ENCODE data around the gene UBE2E3.

Gene UBE2E3

DNA sequence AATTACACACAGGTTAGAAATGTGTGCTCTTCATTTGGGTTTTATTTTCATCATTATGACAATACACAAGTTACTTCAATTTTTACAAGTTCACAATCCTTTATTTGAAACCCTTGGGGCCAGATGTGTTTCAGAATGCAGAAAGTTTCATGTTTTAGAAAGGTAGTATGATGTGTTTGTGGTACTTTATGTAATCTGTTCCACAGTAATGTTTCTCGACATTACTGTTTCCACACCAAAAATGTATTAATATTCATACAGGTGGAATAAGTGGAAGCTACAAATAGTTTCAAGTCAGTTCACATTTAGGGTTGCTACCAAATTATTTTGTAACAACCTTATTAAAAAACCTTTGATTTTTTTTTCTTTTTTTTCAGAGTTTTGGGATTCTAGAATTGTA lies 10.4 kb downstream of the UBE2E3 start:
- Mint-ChIP-seq H3K27me3 (ENCODE audit: low read depth) (no peaks in the 10 kb centered on the region), H3K4me3 (no peak overlapping the region), H3K27ac (no peak overlapping the region), H3K36me3 (ENCODE audit: low read depth) (peaks cover 10% of the 10 kb centered on the region), H3K4me1 (ENCODE audit: low read depth) (peaks cover 15% of the 10 kb centered on the region), H3K9me3 (no peaks in the 10 kb centered on the region)

DNA sequence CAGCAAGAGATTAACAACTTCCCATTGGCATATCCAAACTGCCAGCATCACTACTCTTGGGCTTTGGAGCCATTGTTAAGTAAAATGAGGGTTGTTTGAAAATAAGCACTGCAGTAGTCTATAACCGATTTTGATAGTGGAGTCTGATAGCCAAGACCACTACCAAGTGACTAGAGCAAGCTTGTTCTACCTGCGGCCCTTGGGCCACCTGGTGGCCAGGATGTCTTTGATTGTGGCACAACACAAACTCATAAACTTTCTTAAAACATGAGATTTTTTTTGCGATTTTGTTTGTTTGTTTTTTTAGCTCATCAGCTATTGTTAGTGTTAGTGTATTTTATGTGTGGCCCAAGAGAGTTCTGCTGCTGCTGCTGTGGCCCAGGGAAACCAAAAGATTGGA lies 11.0 kb downstream of the UBE2E3 start:
- Mint-ChIP-seq H3K27ac (no peak overlapping the region), H3K4me3 (no peak overlapping the region), H3K36me3 (ENCODE audit: low read depth) (peaks cover 10% of the 10 kb centered on the region), H3K4me1 (ENCODE audit: low read depth) (peaks cover 10% of the 10 kb centered on the region), H3K9me3 (no peaks in the 10 kb centered on the region), H3K27me3 (ENCODE audit: low read depth) (no peaks in the 10 kb centered on the region)

DNA sequence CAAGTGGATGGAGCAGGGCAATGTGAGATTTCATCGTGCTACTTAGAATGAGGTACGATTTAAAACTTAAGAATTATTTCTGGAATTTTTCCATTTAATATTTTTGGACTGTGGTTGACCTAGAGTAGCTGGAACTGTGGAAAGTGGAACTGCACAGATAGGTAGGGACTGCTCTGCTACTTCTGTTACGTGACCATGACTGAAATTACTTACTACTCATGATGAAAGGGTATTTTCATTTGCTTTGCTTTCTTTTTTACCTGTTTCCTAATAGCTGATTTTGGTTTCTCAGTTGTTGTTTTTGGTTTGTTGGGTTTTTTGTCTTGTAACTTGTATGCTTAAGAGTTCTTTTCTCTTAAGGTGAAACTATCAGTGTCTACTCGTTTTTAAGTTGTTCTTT lies 11.4 kb downstream of the UBE2E3 start:
- Mint-ChIP-seq H3K4me1 (ENCODE audit: low read depth) (peaks cover 11% of the 10 kb centered on the region), H3K9me3 (no peaks in the 10 kb centered on the region), H3K27ac (no peak overlapping the region), H3K4me3 (no peak overlapping the region), H3K27me3 (ENCODE audit: low read depth) (no peaks in the 10 kb centered on the region), H3K36me3 (ENCODE audit: low read depth) (peaks cover 10% of the 10 kb centered on the region)

DNA sequence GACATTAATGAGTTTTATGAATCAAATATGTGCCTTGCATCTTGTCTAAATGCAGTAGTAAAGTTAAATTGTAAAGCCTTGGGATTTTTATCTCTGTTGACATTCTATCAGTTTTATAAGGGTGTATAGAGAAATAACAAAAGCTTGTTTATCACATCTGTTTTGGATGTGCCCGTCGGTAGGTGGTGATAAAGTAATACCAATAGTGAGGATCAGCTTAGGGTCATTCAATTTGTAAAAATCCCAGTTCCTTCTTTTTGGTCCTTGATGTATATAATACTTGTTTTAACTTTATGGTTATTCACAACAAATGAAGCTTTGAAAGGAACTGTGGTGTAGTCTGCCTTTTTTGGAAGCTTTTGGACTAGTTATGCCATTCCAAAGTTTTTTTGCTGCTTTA lies 12.6 kb downstream of the UBE2E3 start:
- peaks cover 10% of the 10 kb centered on the region for H3K36me3 Mint-ChIP-seq (ENCODE audit: low read depth)
- no peak overlapping the region for H3K4me3 Mint-ChIP-seq
- no peaks in the 10 kb centered on the region for H3K9me3 Mint-ChIP-seq
- H3K4me1 Mint-ChIP-seq (ENCODE audit: low read depth), result peaks cover 14% of the 10 kb centered on the region
- no peaks in the 10 kb centered on the region for H3K27me3 Mint-ChIP-seq (ENCODE audit: low read depth)
- no peak overlapping the region for H3K27ac Mint-ChIP-seq

DNA sequence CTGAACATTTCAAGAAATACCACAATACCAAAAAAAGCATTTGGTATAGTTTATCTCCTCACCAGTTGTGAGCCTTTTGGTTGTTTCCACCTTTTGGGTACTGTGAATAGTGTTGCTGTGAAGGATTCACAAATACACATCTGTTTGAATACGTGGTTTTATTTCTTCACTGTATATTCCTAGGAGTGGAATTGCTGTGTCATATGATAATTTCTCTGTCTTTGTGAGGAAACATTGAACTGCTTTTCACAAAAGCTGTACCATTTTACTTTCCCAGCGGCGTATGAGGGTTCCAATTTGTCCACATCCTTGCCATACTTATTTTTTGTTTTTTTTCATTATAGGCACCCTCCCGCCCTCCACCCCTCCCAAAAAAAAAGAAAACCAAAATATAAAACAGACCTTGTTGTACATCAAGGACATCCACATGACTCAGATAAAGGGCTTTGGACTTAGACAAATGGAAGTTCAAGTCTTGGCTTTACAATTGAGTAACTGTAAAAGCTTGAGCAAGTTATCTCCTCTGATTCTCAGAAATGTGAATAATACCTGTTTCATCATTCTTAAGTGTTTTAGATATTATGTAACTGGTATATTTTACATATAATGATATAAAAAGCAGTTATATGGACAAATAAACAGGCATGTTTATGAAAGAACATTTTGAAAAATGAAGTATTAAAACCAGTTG lies 19.0 kb downstream of the UBE2E3 start:
- Mint-ChIP-seq H3K27me3 (ENCODE audit: low read depth) (no peaks in the 10 kb centered on the region), H3K4me1 (ENCODE audit: low read depth) (peaks cover 8% of the 10 kb centered on the region), H3K36me3 (ENCODE audit: low read depth) (peaks cover 4% of the 10 kb centered on the region), H3K27ac (no peak overlapping the region), H3K4me3 (no peak overlapping the region), H3K9me3 (no peaks in the 10 kb centered on the region)

DNA sequence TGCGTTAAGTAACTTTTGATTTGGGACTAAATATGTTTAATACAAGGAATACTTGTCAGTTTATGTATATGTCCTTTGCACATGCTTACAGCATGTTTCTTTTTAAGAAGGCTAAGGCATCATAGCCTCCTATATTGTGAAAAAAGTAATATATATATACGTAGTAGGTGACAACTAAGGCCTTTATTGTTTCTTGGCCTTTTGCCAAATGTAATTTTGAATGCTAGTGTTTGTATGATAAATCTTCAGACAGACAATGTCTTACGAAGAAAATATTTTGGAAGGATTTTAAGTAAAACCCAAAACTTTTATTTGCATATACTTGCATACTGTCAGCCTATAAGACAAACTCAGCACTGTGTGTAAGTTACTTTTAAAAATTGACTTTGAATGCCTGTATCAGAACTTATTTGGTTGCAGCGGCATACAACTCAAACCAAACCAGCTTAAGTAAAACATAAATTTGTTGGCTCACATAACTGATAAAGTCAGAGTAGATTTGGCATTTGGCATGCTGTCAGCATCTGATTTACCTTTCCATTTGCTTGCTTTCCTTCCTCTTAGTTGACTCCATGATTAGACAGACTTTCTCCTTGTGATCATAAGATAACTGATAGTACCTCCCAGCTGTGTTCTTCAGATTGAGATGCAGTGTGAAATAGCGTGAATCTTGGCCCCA lies 24.4 kb downstream of the UBE2E3 start:
- Mint-ChIP-seq H3K9me3 (no peaks in the 10 kb centered on the region), H3K27me3 (ENCODE audit: low read depth) (no peaks in the 10 kb centered on the region), H3K4me3 (no peak overlapping the region), H3K36me3 (ENCODE audit: low read depth) (peaks cover 3% of the 10 kb centered on the region), H3K4me1 (ENCODE audit: low read depth) (peaks cover 3% of the 10 kb centered on the region), H3K27ac (no peak overlapping the region)

DNA sequence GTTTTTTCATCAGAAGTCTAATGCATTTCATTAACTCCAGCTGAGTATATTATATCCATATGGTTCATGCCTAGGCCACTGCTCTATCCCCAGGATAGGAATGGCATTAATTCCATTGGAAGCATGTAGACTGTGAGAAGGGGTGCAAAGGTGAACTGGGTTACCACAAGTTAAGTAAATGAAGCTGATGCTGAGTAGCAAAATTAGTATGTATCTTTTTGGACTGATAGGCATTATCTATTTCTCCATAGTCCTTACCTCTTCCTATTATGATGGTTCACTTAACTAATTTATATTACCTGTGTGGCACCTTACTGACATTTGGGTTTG lies 24.9 kb downstream of the UBE2E3 start:
- H3K4me3 Mint-ChIP-seq, result no peak overlapping the region
- no peaks in the 10 kb centered on the region for H3K27me3 Mint-ChIP-seq (ENCODE audit: low read depth)
- no peak overlapping the region for H3K27ac Mint-ChIP-seq
- peaks cover 3% of the 10 kb centered on the region for H3K4me1 Mint-ChIP-seq (ENCODE audit: low read depth)
- no peaks in the 10 kb centered on the region for H3K9me3 Mint-ChIP-seq
- H3K36me3 Mint-ChIP-seq (ENCODE audit: low read depth), result peaks cover 3% of the 10 kb centered on the region

DNA sequence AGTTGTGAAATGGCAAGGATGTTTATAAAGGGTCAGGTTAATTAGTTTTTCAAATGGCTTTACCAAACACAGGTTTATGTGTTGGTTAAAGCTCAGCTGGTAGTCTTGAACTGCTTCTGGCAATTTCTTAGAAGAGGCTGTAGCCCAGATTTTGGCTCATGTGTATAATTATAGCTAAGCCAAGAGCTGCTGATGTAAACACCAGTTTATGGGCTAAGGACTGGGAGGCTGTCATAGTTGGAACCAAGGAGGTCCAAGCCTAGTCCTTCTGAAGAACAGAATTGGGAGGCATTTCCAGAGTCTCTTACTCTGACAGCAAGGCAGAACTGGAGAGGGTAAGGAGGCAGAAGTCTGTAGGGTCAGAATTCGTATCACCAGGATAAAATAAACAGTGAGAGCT lies 25.4 kb downstream of the UBE2E3 start:
- H3K4me1 Mint-ChIP-seq (ENCODE audit: low read depth), result peaks cover 3% of the 10 kb centered on the region
- H3K4me3 Mint-ChIP-seq, result no peak overlapping the region
- peaks cover 3% of the 10 kb centered on the region for H3K36me3 Mint-ChIP-seq (ENCODE audit: low read depth)
- H3K9me3 Mint-ChIP-seq, result no peaks in the 10 kb centered on the region
- H3K27me3 Mint-ChIP-seq (ENCODE audit: low read depth), result no peaks in the 10 kb centered on the region
- no peak overlapping the region for H3K27ac Mint-ChIP-seq

DNA sequence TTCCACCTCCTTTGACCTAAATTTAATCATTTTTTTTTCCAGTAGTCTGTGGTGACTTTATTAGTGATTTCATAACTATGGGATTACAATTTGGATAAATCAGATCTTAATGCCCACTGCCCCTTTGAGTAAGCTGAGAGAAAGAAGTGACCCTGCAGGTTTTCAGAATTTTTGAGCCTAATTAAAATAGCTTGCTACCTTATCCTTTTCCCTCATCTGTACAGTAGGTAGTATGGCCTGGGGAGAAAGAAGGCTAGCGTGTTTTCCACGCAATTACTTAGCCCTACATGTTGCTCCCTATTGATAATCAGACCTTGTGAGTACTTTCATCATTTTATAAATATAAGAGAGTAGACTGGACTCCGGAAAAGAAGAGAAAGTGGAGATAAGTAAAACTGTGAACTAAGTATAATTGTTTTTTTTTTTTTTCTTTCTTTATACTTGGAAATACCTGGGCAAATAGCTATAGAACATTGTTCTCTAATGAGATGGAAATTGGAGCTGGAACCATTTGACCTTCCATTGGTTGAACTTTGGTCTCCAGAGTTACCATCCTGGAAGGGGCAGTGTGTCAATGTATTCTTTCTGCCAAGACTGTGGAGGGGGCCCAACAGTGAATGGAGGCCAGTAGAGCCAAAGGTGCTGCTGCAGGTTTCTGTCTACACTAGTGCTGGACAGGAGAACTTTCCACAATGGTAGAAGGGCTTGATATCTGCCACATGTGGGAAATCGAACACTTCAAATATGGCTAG lies 26.9 kb downstream of the UBE2E3 start:
- H3K27ac Mint-ChIP-seq, result no peak overlapping the region
- peaks cover 3% of the 10 kb centered on the region for H3K4me1 Mint-ChIP-seq (ENCODE audit: low read depth)
- H3K4me3 Mint-ChIP-seq, result no peak overlapping the region
- peaks cover 3% of the 10 kb centered on the region for H3K36me3 Mint-ChIP-seq (ENCODE audit: low read depth)
- H3K27me3 Mint-ChIP-seq (ENCODE audit: low read depth), result no peaks in the 10 kb centered on the region
- no peaks in the 10 kb centered on the region for H3K9me3 Mint-ChIP-seq

DNA sequence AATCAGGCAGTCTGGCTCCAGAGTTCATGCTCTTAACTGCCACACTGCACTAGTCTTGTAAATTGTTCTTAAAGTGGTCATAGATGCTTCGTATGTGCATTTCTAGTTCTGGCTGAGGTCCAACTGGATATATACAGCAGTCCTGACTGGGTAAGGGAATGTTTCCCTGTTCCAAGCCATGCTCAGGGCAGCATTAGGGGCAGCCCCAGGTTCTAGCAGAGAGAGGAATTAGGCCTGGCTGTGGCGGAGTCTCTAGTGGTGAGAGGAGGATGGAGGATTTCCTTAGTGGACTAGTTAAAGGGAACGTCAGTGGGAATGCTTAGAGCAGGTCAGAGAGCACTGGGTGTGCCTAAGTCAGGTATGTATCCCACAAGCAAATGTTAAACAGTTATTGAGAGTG lies 28.0 kb downstream of the UBE2E3 start:
- H3K27ac Mint-ChIP-seq, result no peak overlapping the region
- no peaks in the 10 kb centered on the region for H3K36me3 Mint-ChIP-seq (ENCODE audit: low read depth)
- H3K27me3 Mint-ChIP-seq (ENCODE audit: low read depth), result no peaks in the 10 kb centered on the region
- H3K4me3 Mint-ChIP-seq, result no peak overlapping the region
- no peaks in the 10 kb centered on the region for H3K9me3 Mint-ChIP-seq
- H3K4me1 Mint-ChIP-seq (ENCODE audit: low read depth), result no peaks in the 10 kb centered on the region

DNA sequence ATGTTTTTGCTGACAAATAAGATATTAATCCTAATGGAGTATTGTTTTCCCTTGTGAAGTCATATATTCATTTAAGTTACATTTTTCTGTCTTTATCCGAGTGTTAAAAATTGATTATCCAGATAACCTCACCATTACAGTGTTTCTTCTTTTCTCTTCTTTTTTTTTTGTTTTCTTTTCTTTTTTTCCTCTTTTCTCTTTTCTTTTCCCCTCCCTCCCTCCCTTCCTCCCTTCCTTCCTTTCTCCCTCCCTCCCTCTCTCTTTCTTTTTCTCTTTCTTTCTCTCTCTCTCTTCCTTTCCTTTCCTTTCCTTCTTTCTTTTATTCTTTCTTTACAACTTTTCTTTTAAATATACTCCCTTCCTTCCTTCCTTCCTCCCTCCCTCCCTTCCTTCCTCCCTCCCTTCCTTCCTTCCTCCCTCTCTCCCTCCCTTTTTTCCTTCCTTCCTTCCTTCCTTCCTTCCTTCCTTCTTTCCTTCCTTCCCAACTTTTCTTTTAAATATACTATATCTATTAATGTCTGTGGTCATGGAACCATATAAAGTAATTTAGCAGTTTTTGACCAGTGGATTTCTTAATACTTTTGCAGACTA lies 40.9 kb downstream of the UBE2E3 start:
- no peaks in the 10 kb centered on the region for H3K36me3 Mint-ChIP-seq (ENCODE audit: low read depth)
- H3K27ac Mint-ChIP-seq, result no peak overlapping the region
- no peak overlapping the region for H3K4me3 Mint-ChIP-seq
- H3K9me3 Mint-ChIP-seq, result no peaks in the 10 kb centered on the region
- no peaks in the 10 kb centered on the region for H3K27me3 Mint-ChIP-seq (ENCODE audit: low read depth)
- H3K4me1 Mint-ChIP-seq (ENCODE audit: low read depth), result peaks cover 1% of the 10 kb centered on the region

DNA sequence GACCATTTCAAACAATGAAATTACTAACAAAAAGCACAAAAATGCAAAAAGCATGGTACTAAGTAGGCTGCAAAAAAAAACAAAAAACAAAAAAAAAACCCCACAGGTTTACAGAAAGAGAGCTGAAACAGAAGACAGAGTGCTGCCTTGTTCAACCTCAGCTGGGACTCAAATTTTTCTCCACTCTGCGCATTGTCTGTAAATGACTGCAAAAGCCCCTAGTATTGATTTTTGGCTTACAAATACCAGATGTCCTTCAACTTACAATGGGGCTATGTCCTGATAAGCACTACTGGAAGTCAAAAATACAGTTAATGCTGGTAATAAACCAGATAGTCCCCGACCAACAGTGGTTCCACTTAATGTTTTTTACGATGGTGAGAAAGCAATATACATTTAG lies 42.2 kb downstream of the UBE2E3 start:
- Mint-ChIP-seq H3K27ac (no peak overlapping the region), H3K4me3 (no peak overlapping the region), H3K4me1 (ENCODE audit: low read depth) (peaks cover 1% of the 10 kb centered on the region), H3K9me3 (no peaks in the 10 kb centered on the region), H3K27me3 (ENCODE audit: low read depth) (no peaks in the 10 kb centered on the region), H3K36me3 (ENCODE audit: low read depth) (no peaks in the 10 kb centered on the region)

DNA sequence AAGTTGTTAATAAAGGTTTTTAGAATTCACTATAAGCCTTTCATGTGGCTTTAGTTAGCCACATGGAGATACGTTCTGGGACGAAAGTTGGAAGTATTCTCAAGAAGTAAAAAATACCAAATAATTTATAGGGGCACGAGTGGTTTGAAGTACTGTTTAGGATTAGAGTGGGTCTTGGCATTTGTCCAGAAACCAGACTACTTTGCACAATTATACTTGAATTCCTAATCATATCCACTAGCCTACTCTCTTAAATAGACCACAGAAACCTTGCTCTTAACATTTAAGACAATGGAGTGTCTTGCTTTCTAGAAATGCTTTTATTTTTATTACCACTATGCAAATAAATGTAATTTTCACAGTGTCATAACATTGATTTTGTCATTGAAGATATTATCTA lies 44.6 kb downstream of the UBE2E3 start:
- Mint-ChIP-seq H3K4me1 (ENCODE audit: low read depth) (no peaks in the 10 kb centered on the region), H3K27ac (no peak overlapping the region), H3K9me3 (no peaks in the 10 kb centered on the region), H3K4me3 (no peak overlapping the region), H3K36me3 (ENCODE audit: low read depth) (no peaks in the 10 kb centered on the region), H3K27me3 (ENCODE audit: low read depth) (no peaks in the 10 kb centered on the region)

DNA sequence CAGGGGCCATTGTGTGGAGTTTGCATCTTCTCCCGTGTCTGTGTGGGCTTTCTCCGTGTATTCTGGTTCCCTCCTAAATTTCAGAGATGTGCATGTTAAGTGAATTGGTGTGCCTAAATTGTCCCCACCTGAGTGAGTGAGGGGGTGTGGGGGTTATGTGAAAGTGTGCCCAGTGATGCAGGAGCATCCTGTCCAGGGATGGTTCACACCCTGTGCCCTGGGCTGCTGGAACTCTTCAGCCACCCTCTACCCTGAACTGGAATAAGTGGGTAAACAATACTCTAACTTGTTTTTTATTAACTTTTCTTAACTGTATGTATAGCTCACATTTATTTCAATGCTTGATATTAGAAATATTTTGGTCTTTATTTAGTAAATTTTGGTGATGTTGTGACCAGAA lies 56.0 kb downstream of the UBE2E3 start:
- H3K27me3 Mint-ChIP-seq (ENCODE audit: low read depth), result no peaks in the 10 kb centered on the region
- peaks cover 1% of the 10 kb centered on the region for H3K36me3 Mint-ChIP-seq (ENCODE audit: low read depth)
- no peak overlapping the region for H3K4me3 Mint-ChIP-seq
- H3K9me3 Mint-ChIP-seq, result no peaks in the 10 kb centered on the region
- H3K4me1 Mint-ChIP-seq (ENCODE audit: low read depth), result peaks cover 15% of the 10 kb centered on the region
- H3K27ac Mint-ChIP-seq, result no peak overlapping the region
